Smooth muscle cell (in vitro differentiated cells): ENCODE measurements around the gene NME4. TPM values are rescaled to one million over a fixed set of nuclear protein-coding genes. Genes with fewer than 3 reads are reported as not detected.

ENCODE experiments used
- DNase-seq: peaks from one replicate; lab custom pipeline; 2025; ENCODE audit not compliant: unreplicated experiment; lab: John Stamatoyannopoulos, UW
- H2AFZ ChIP-seq: fragments of 200-600 bp; sonication (generic); 2 replicates; pipeline ENCODE4 v1.6.0; 2016; ENCODE audit warnings: antibody characterized with exemption, low read depth, mild to moderate bottlenecking
- H3F3A ChIP-seq: fragments of 200-600 bp; sonication (generic); 2 replicates; pipeline ENCODE4 v1.6.0; 2017; ENCODE audit warnings: antibody characterized with exemption, low read depth
- H3K27ac ChIP-seq: fragments of 200-600 bp; sonication (generic); 2 replicates; pipeline ENCODE4 v1.5.1; 2016; ENCODE audit warnings: low read depth, mild to moderate bottlenecking
- H3K27me3 ChIP-seq: fragments of 200-600 bp; sonication (generic); 2 replicates; pipeline ENCODE4 v1.6.1; 2016; ENCODE audit warnings: low read depth, mild to moderate bottlenecking
- H3K36me3 ChIP-seq: fragments of 200-600 bp; sonication (generic); 2 replicates; pipeline ENCODE4 v1.5.1; 2016; ENCODE audit warnings: low read depth
- H3K4me1 ChIP-seq: fragments of 200-600 bp; sonication (generic); 2 replicates; pipeline ENCODE4 v1.5.1; 2016; ENCODE audit warnings: low read depth
- H3K4me2 ChIP-seq: fragments of 200-600 bp; sonication (generic); 2 replicates; pipeline ENCODE4 v1.6.0; 2016; ENCODE audit warnings: mild to moderate bottlenecking
- H3K4me3 ChIP-seq: fragments of 200-600 bp; sonication (generic); 2 replicates; pipeline ENCODE4 v1.5.1; 2016; ENCODE audit warnings: mild to moderate bottlenecking
- H3K79me2 ChIP-seq: fragments of 200-600 bp; sonication (generic); 2 replicates; pipeline ENCODE4 v1.6.0; 2016; ENCODE audit warnings: low read depth, mild to moderate bottlenecking
- H3K9ac ChIP-seq: fragments of 200-600 bp; sonication (generic); 2 replicates; pipeline ENCODE4 v1.6.0; 2016; ENCODE audit warnings: low read depth
- H3K9me3 ChIP-seq: fragments of 200-600 bp; sonication (generic); replicated peaks from 2 replicates; pipeline ENCODE4 v1.5.1; 2016; ENCODE audit warnings: low read depth
- H4K20me1 ChIP-seq: fragments of 200-600 bp; sonication (generic); 2 replicates; pipeline ENCODE4 v1.6.0; 2016; ENCODE audit warnings: low read depth
- WGBS: methylation state at CpG from one replicate; pipeline ENCODE4 v1.1.7; 2016; ENCODE audit warnings: low lambda C conversion rate; 5-methylcytosine and 5-hydroxymethylcytosine counted together
- polyA plus RNA-seq: library from polyadenylated mRNA; unstranded; fragments of >200 nt; fragmentation: Nextera tagmentation; extraction: Ambion mirVana; gene quantifications from 2 replicates; pipeline ENCODE4 v1.2.1, GENCODE V29; 2016
- small RNA-seq: library from RNA; depleted of rRNA; stranded (forward); fragments of <200 nt; gene quantifications from one replicate; pipeline ENCODE3, GENCODE V24; 2014
- total RNA-seq: library from RNA; depleted of rRNA; stranded (reverse); fragments of >200 nt; gene quantifications from 2 replicates; pipeline ENCODE4 v1.2.3, GENCODE V29; 2014
- TF ChIP-seq, protein P1 (sequence below): fragments of 200-600 bp; sonication (generic); IDR thresholded peaks from 2 replicates; pipeline ENCODE4 v1.5.1; 2017; ENCODE audit warnings: borderline replicate concordance, mild to moderate bottlenecking, antibody characterized with exemption; ENCODE audit not compliant: insufficient read depth, poor library complexity, severe bottlenecking

NME4 gene
- total and polyA plus RNA-seq, 2 experiments from 2014 or later: 218 to 523 TPM

DNA sequence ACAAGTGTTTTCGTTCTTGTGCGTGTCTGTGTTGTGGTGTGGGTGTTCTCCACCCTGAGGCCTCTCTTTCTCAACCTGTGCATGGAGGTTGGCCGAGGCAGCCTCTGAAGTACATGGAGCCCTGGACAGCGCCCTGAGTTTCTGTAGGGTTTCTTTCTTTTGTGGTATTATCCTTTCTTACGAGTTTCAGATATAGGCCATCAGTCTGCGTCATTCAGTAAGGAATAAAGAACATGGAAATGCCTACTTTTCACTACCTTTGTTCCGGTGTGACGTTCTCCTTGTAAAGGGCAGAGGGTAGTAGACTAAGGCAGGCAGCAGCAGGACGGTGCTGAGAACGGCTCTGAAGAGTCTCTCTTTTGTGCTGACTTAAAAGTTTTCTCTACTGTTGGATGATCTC, 47.0 kb downstream of the NME4 start:
- Histone ChIP-seq H3K79me2 (peaks cover 75% of the 10 kb centered on the region), H3K36me3 (no peaks in the 10 kb centered on the region), H3K4me3 (no peak overlapping the region), H3K4me1 (no peaks in the 10 kb centered on the region), H3K27ac (no peak overlapping the region), H3K27me3 (no peaks in the 10 kb centered on the region), H4K20me1 (peaks cover 90% of the 10 kb centered on the region), H2AFZ (no peak overlapping the region), H3K4me2 (no peak overlapping the region), H3K9me3 (no peaks in the 10 kb centered on the region), H3F3A (no peaks in the 10 kb centered on the region), H3K9ac (no peak overlapping the region)
- WGBS: 94% methylated on average over 10 of the region's 10 CpGs
- TF ChIP-seq, protein P1, sequence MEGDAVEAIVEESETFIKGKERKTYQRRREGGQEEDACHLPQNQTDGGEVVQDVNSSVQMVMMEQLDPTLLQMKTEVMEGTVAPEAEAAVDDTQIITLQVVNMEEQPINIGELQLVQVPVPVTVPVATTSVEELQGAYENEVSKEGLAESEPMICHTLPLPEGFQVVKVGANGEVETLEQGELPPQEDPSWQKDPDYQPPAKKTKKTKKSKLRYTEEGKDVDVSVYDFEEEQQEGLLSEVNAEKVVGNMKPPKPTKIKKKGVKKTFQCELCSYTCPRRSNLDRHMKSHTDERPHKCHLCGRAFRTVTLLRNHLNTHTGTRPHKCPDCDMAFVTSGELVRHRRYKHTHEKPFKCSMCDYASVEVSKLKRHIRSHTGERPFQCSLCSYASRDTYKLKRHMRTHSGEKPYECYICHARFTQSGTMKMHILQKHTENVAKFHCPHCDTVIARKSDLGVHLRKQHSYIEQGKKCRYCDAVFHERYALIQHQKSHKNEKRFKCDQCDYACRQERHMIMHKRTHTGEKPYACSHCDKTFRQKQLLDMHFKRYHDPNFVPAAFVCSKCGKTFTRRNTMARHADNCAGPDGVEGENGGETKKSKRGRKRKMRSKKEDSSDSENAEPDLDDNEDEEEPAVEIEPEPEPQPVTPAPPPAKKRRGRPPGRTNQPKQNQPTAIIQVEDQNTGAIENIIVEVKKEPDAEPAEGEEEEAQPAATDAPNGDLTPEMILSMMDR: no peak
- no peak for DNase-seq

DNA sequence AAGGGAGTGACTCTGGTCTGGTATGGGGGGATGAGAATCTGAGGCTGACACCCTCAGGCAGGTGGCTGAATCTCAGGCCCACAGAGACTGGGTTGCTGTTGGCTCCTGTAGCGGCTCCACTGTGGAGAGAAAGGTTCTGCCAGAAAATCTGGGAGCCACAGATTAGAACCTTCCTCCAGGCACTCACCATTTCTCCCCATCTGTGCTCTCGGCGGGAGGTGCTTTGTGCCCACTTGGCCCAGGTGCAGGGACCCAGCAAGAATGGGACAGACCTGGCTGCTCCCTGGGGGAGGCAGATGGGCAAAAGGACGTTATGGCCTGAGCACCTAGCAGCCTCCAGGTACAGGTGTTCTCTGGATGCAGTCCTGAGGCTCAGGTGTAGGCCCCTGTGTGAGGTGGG, 48.6 kb downstream of the NME4 start:
- H3K4me3 ChIP-seq: no peak overlapping the region
- no peak overlapping the region for H2AFZ ChIP-seq
- H3K27ac ChIP-seq: no peak overlapping the region
- H3K9ac ChIP-seq: no peak overlapping the region
- DNase-seq: no peak
- H3K9me3 ChIP-seq: no peaks in the 10 kb centered on the region
- H3K4me1 ChIP-seq: no peaks in the 10 kb centered on the region
- H3K79me2 ChIP-seq: peaks cover 73% of the 10 kb centered on the region
- no peak overlapping the region for H3K4me2 ChIP-seq
- WGBS: 90% methylated on average over 4 of the region's 4 CpGs
- no peaks in the 10 kb centered on the region for H3K36me3 ChIP-seq
- TF ChIP-seq, protein P1: no peak
- H4K20me1 ChIP-seq: peaks cover 91% of the 10 kb centered on the region
- no peaks in the 10 kb centered on the region for H3K27me3 ChIP-seq
- H3F3A ChIP-seq: no peaks in the 10 kb centered on the region

Small RNA genes within 50 kb of the gene (small RNA-seq; reads per million reads assigned to genes)
- gene RF00019: not detected

Other genes starting within 250 kb of the NME4 start
- gene HBZ, start 244.6 kb upstream of the NME4 start, total RNA-seq: not detected in 2 replicates
- not detected in 2 replicates for gene HBZ, start 244.6 kb upstream of the NME4 start, polyA plus RNA-seq
- gene HBM, start 231.2 kb upstream of the NME4 start, total RNA-seq: not detected in 2 replicates
- 0.40 TPM in 1 of 2 replicates, not detected in the other for gene HBM, start 231.2 kb upstream of the NME4 start, polyA plus RNA-seq
- not detected in 2 replicates for gene HBA2, start 224.3 kb upstream of the NME4 start, total RNA-seq
- gene HBA2, start 224.3 kb upstream of the NME4 start, polyA plus RNA-seq: not detected in 2 replicates
- not detected in 2 replicates for gene HBA1, start 220.5 kb upstream of the NME4 start, total RNA-seq
- not detected in 2 replicates for gene HBA1, start 220.5 kb upstream of the NME4 start, polyA plus RNA-seq
- gene HBQ1, start 216.7 kb upstream of the NME4 start, total RNA-seq: not detected in 2 replicates
- not detected in 2 replicates for gene HBQ1, start 216.7 kb upstream of the NME4 start, polyA plus RNA-seq
- 63.3 and 70.6 TPM in 2 replicates for gene LUC7L, start 167.8 kb upstream of the NME4 start, total RNA-seq
- gene LUC7L, start 167.8 kb upstream of the NME4 start, polyA plus RNA-seq: 56.2 and 70.2 TPM in 2 replicates
- gene FAM234A, start 162.4 kb upstream of the NME4 start, total RNA-seq: 37.3 and 83.7 TPM in 2 replicates
- gene FAM234A, start 162.4 kb upstream of the NME4 start, polyA plus RNA-seq: 87.3 and 93.9 TPM in 2 replicates
- gene RGS11, start 121.3 kb upstream of the NME4 start, total RNA-seq: 0.04 and 2.2 TPM in 2 replicates
- gene RGS11, start 121.3 kb upstream of the NME4 start, polyA plus RNA-seq: 3.9 TPM in 2 replicates
- 0.58 and 0.63 TPM in 2 replicates for gene ARHGDIG, start 116.6 kb upstream of the NME4 start, total RNA-seq
- 2.9 and 4.7 TPM in 2 replicates for gene ARHGDIG, start 116.6 kb upstream of the NME4 start, polyA plus RNA-seq
- gene PDIA2, start 114.0 kb upstream of the NME4 start, total RNA-seq: 0.18 TPM in 1 of 2 replicates, not detected in the other
- gene PDIA2, start 114.0 kb upstream of the NME4 start, polyA plus RNA-seq: 0.43 and 0.86 TPM in 2 replicates
- 12.7 and 13.0 TPM in 2 replicates for gene AXIN1, start 44.5 kb upstream of the NME4 start, total RNA-seq
- gene AXIN1, start 44.5 kb upstream of the NME4 start, polyA plus RNA-seq: 15.0 and 15.2 TPM in 2 replicates
- 80.8 and 84.6 TPM in 2 replicates for gene MRPL28, start 26.7 kb upstream of the NME4 start, total RNA-seq
- gene MRPL28, start 26.7 kb upstream of the NME4 start, polyA plus RNA-seq: 155 and 160 TPM in 2 replicates
- gene PGAP6, start 15.2 kb upstream of the NME4 start, total RNA-seq: 53.6 and 57.1 TPM in 2 replicates
- 80.0 and 99.9 TPM in 2 replicates for gene PGAP6, start 15.2 kb upstream of the NME4 start, polyA plus RNA-seq
- 7.3 and 18.2 TPM in 2 replicates for gene DECR2, start 4.7 kb downstream of the NME4 start, total RNA-seq
- 15.4 and 21.2 TPM in 2 replicates for gene DECR2, start 4.7 kb downstream of the NME4 start, polyA plus RNA-seq
- 9.0 and 19.5 TPM in 2 replicates for gene RAB11FIP3, start 28.4 kb downstream of the NME4 start, total RNA-seq
- 20.4 and 25.7 TPM in 2 replicates for gene RAB11FIP3, start 28.4 kb downstream of the NME4 start, polyA plus RNA-seq
- 8.6 and 14.7 TPM in 2 replicates for gene CAPN15, start 130.5 kb downstream of the NME4 start, total RNA-seq
- gene CAPN15, start 130.5 kb downstream of the NME4 start, polyA plus RNA-seq: 18.7 and 23.6 TPM in 2 replicates
- gene PRR35, start 163.2 kb downstream of the NME4 start, total RNA-seq: not detected in 2 replicates
- not detected in 2 replicates for gene PRR35, start 163.2 kb downstream of the NME4 start, polyA plus RNA-seq
- 0.18 and 0.63 TPM in 2 replicates for gene NHLRC4, start 169.8 kb downstream of the NME4 start, total RNA-seq
- 0.85 and 2.6 TPM in 2 replicates for gene NHLRC4, start 169.8 kb downstream of the NME4 start, polyA plus RNA-seq
- 21.0 and 30.1 TPM in 2 replicates for gene PIGQ, start 172.8 kb downstream of the NME4 start, total RNA-seq
- gene PIGQ, start 172.8 kb downstream of the NME4 start, polyA plus RNA-seq: 45.7 and 51.0 TPM in 2 replicates
- 14.7 and 21.2 TPM in 2 replicates for gene RAB40C, start 192.9 kb downstream of the NME4 start, total RNA-seq
- gene RAB40C, start 192.9 kb downstream of the NME4 start, polyA plus RNA-seq: 27.0 and 28.3 TPM in 2 replicates
- gene WFIKKN1, start 233.8 kb downstream of the NME4 start, total RNA-seq: 1.5 TPM in 1 of 2 replicates, not detected in the other
- gene WFIKKN1, start 233.8 kb downstream of the NME4 start, polyA plus RNA-seq: 0.77 and 0.83 TPM in 2 replicates
- gene METTL26, start 239.1 kb downstream of the NME4 start, total RNA-seq: 134 and 158 TPM in 2 replicates
- gene METTL26, start 239.1 kb downstream of the NME4 start, polyA plus RNA-seq: 227 and 238 TPM in 2 replicates
- 7.7 and 11.9 TPM in 2 replicates for gene MCRIP2, start 244.6 kb downstream of the NME4 start, total RNA-seq
- 34.7 and 45.8 TPM in 2 replicates for gene MCRIP2, start 244.6 kb downstream of the NME4 start, polyA plus RNA-seq